ENCODE results near the gene GPR3.

GPR3 gene

GRCh38 chr1:27388337-27389005 is 4.0 kb upstream of the GPR3 start:
- Histone ChIP-seq H3K56ac (ENCODE audit: low read length) (peak overlapping the region; percentile 19), H3K9ac (ENCODE audit: low read length) (no peak overlapping the region), H3K4me3 (ENCODE audit: low read length) (no peak overlapping the region), H3K27me3 (ENCODE audit: insufficient read depth, low read length, poor library complexity) (no peaks in the 10 kb centered on the region), H2BK15ac (replicated peaks; ENCODE audit: low read depth) (no peak overlapping the region), H3K18ac (ENCODE audit: low read length) (no peak overlapping the region), H3K23ac (ENCODE audit: low read length) (no peak overlapping the region), H4K8ac (ENCODE audit: low read depth, low read length) (no peak overlapping the region), H2BK120ac (ENCODE audit: low read depth, low read length) (no peak overlapping the region), H3K36me3 (ENCODE audit: control insufficient read depth, insufficient read depth, low read length) (no peaks in the 10 kb centered on the region), H3K4me2 (ENCODE audit: low read length) (no peak overlapping the region), H3K4ac (ENCODE audit: low read depth, low read length) (no peak overlapping the region), H4K5ac (ENCODE audit: low read length) (no peak overlapping the region), H3K27ac (ENCODE audit: low read depth, low read length) (no peak overlapping the region), H3K4me1 (ENCODE audit: control insufficient read depth, low read depth, low read length) (peaks cover 2% of the 10 kb centered on the region), H3K79me2 (ENCODE audit: control insufficient read depth, insufficient read depth, low read length) (no peaks in the 10 kb centered on the region), H2BK5ac (ENCODE audit: low read length) (no peak overlapping the region), H2AK5ac (ENCODE audit: low read length) (no peak overlapping the region), H3K79me1 (ENCODE audit: low read length) (peaks cover 4% of the 10 kb centered on the region)
- WGBS (ENCODE audit: extremely low coverage, insufficient coverage, low lambda C conversion rate): no CpG with 5 or more reads among the region's 5 CpGs
- DNase-seq: peak; percentile 82

GRCh38 chr1:27391511-27392095 is 819 bp upstream of the GPR3 start:
- no peak overlapping the region for H3K4ac ChIP-seq (ENCODE audit: low read depth, low read length)
- peaks cover 2% of the 10 kb centered on the region for H3K4me1 ChIP-seq (ENCODE audit: control insufficient read depth, low read depth, low read length)
- peak overlapping the region; percentile 82 for H3K4me2 ChIP-seq (ENCODE audit: low read length)
- H2BK15ac ChIP-seq (replicated peaks; ENCODE audit: low read depth): no peak overlapping the region
- H2BK5ac ChIP-seq (ENCODE audit: low read length): no peak overlapping the region
- H3K27me3 ChIP-seq (ENCODE audit: insufficient read depth, low read length, poor library complexity): no peaks in the 10 kb centered on the region
- no peaks in the 10 kb centered on the region for H3K79me2 ChIP-seq (ENCODE audit: control insufficient read depth, insufficient read depth, low read length)
- H4K8ac ChIP-seq (ENCODE audit: low read depth, low read length): no peak overlapping the region
- peak overlapping the region; percentile 88 for H3K56ac ChIP-seq (ENCODE audit: low read length)
- DNase-seq: peak; percentile 82
- H3K9ac ChIP-seq (ENCODE audit: low read length): peak overlapping the region; percentile 59
- no CpG with 5 or more reads among the region's 13 CpGs for WGBS (ENCODE audit: extremely low coverage, insufficient coverage, low lambda C conversion rate)
- H3K18ac ChIP-seq (ENCODE audit: low read length): no peak overlapping the region
- no peak overlapping the region for H3K27ac ChIP-seq (ENCODE audit: low read depth, low read length)
- H4K5ac ChIP-seq (ENCODE audit: low read length): no peak overlapping the region
- no peak overlapping the region for H2AK5ac ChIP-seq (ENCODE audit: low read length)
- H3K23ac ChIP-seq (ENCODE audit: low read length): no peak overlapping the region
- H3K79me1 ChIP-seq (ENCODE audit: low read length): peaks cover 4% of the 10 kb centered on the region
- no peak overlapping the region for H2BK120ac ChIP-seq (ENCODE audit: low read depth, low read length)
- H3K4me3 ChIP-seq (ENCODE audit: low read length): peak overlapping the region; percentile 30
- no peaks in the 10 kb centered on the region for H3K36me3 ChIP-seq (ENCODE audit: control insufficient read depth, insufficient read depth, low read length)

DNA sequence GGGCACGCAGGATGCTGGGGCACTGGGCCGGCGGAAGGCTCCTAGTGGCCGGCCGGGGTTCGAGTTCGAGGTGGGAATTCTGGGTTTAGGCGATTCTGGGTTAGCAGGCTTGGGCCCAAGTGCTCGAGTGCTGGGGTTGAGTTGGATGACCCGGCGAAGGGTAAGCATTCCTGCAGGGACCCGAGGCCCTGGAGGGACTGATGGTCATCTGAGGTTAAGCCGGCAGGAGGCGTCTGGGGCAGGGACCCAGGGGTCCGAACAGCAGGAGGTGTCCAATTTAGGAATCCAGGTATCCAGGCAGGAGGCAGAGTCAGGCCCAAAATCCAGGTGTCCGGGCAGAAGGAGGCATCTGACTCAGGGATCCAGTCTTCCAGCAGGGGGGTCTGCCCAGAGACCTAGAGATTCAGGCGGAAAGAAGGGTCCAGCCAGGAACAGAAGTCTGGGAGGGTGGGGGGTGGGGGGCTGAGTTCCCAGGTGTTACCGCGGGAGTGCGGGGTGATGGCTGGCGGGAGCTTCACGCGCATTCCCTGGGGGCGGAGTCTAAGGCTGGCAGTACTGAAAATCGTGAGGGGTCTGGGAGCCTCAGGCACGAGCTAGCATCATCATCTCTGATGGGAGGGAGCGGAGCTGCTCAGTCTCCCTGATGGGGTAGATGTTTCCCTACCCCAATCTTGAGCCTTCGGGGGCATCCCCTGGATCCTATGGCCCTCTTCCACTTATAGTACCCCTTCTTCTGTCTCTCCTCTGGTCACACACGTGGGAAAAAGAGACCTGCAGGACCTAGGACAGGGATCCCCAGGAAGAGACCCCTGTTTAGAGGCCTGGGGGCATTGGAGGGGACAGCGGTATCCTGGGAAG is 585 bp downstream of the GPR3 start:
- H2BK5ac ChIP-seq (ENCODE audit: low read length): no peak overlapping the region
- H3K79me1 ChIP-seq (ENCODE audit: low read length): peaks cover 4% of the 10 kb centered on the region
- H3K27ac ChIP-seq (ENCODE audit: low read depth, low read length): no peak overlapping the region
- no peaks in the 10 kb centered on the region for H3K27me3 ChIP-seq (ENCODE audit: insufficient read depth, low read length, poor library complexity)
- H3K4me2 ChIP-seq (ENCODE audit: low read length): peak overlapping the region; percentile 88
- peak overlapping the region; percentile 90 for H3K56ac ChIP-seq (ENCODE audit: low read length)
- H3K18ac ChIP-seq (ENCODE audit: low read length): peak overlapping the region; percentile 84
- H2BK120ac ChIP-seq (ENCODE audit: low read depth, low read length): no peak overlapping the region
- peak overlapping the region; percentile 82 for H3K9ac ChIP-seq (ENCODE audit: low read length)
- peaks cover 2% of the 10 kb centered on the region for H3K4me1 ChIP-seq (ENCODE audit: control insufficient read depth, low read depth, low read length)
- no peak overlapping the region for H3K23ac ChIP-seq (ENCODE audit: low read length)
- no CpG with 5 or more reads among the region's 30 CpGs for WGBS (ENCODE audit: extremely low coverage, insufficient coverage, low lambda C conversion rate)
- H4K8ac ChIP-seq (ENCODE audit: low read depth, low read length): no peak overlapping the region
- no peak overlapping the region for H2BK15ac ChIP-seq (replicated peaks; ENCODE audit: low read depth)
- peak; percentile 42 for DNase-seq
- no peak overlapping the region for H4K5ac ChIP-seq (ENCODE audit: low read length)
- peak overlapping the region; percentile 58 for H2AK5ac ChIP-seq (ENCODE audit: low read length)
- H3K36me3 ChIP-seq (ENCODE audit: control insufficient read depth, insufficient read depth, low read length): no peaks in the 10 kb centered on the region
- H3K4me3 ChIP-seq (ENCODE audit: low read length): peak overlapping the region; percentile 70
- no peaks in the 10 kb centered on the region for H3K79me2 ChIP-seq (ENCODE audit: control insufficient read depth, insufficient read depth, low read length)
- H3K4ac ChIP-seq (ENCODE audit: low read depth, low read length): peak overlapping the region; percentile 61

DNA sequence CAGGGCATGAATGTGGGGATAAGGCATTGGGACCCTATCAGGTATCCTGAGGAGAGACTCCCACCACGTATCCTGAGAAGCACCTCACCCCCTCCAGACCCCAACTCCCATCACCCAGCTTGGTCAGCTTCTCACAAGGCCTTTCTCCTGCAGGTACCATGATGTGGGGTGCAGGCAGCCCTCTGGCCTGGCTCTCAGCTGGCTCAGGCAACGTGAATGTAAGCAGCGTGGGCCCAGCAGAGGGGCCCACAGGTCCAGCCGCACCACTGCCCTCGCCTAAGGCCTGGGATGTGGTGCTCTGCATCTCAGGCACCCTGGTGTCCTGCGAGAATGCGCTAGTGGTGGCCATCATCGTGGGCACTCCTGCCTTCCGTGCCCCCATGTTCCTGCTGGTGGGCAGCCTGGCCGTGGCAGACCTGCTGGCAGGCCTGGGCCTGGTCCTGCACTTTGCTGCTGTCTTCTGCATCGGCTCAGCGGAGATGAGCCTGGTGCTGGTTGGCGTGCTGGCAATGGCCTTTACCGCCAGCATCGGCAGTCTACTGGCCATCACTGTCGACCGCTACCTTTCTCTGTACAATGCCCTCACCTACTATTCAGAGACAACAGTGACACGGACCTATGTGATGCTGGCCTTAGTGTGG is 1.3 kb downstream of the GPR3 start:
- Histone ChIP-seq H3K4me3 (ENCODE audit: low read length) (no peak overlapping the region), H2BK15ac (replicated peaks; ENCODE audit: low read depth) (no peak overlapping the region), H3K27ac (ENCODE audit: low read depth, low read length) (no peak overlapping the region), H4K5ac (ENCODE audit: low read length) (no peak overlapping the region), H3K4ac (ENCODE audit: low read depth, low read length) (no peak overlapping the region), H3K56ac (ENCODE audit: low read length) (peak overlapping the region; percentile 25), H2BK5ac (ENCODE audit: low read length) (no peak overlapping the region), H3K4me2 (ENCODE audit: low read length) (no peak overlapping the region), H3K9ac (ENCODE audit: low read length) (peak overlapping the region; percentile 82), H3K4me1 (ENCODE audit: control insufficient read depth, low read depth, low read length) (peaks cover 2% of the 10 kb centered on the region), H3K18ac (ENCODE audit: low read length) (no peak overlapping the region), H2BK120ac (ENCODE audit: low read depth, low read length) (no peak overlapping the region), H2AK5ac (ENCODE audit: low read length) (no peak overlapping the region), H3K27me3 (ENCODE audit: insufficient read depth, low read length, poor library complexity) (no peaks in the 10 kb centered on the region), H4K8ac (ENCODE audit: low read depth, low read length) (no peak overlapping the region), H3K79me1 (ENCODE audit: low read length) (peaks cover 4% of the 10 kb centered on the region), H3K79me2 (ENCODE audit: control insufficient read depth, insufficient read depth, low read length) (no peaks in the 10 kb centered on the region), H3K36me3 (ENCODE audit: control insufficient read depth, insufficient read depth, low read length) (no peaks in the 10 kb centered on the region), H3K23ac (ENCODE audit: low read length) (no peak overlapping the region)
- WGBS (ENCODE audit: extremely low coverage, insufficient coverage, low lambda C conversion rate): no CpG with 5 or more reads among the region's 18 CpGs
- no peak for DNase-seq

DNA sequence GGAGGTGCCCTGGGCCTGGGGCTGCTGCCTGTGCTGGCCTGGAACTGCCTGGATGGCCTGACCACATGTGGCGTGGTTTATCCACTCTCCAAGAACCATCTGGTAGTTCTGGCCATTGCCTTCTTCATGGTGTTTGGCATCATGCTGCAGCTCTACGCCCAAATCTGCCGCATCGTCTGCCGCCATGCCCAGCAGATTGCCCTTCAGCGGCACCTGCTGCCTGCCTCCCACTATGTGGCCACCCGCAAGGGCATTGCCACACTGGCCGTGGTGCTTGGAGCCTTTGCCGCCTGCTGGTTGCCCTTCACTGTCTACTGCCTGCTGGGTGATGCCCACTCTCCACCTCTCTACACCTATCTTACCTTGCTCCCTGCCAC is 1.8 kb downstream of the GPR3 start:
- no peak overlapping the region for H3K56ac ChIP-seq (ENCODE audit: low read length)
- WGBS (ENCODE audit: extremely low coverage, insufficient coverage, low lambda C conversion rate): no CpG with 5 or more reads among the region's 9 CpGs
- no peaks in the 10 kb centered on the region for H3K36me3 ChIP-seq (ENCODE audit: control insufficient read depth, insufficient read depth, low read length)
- H2BK5ac ChIP-seq (ENCODE audit: low read length): no peak overlapping the region
- H3K23ac ChIP-seq (ENCODE audit: low read length): no peak overlapping the region
- H3K79me1 ChIP-seq (ENCODE audit: low read length): peaks cover 4% of the 10 kb centered on the region
- H2BK120ac ChIP-seq (ENCODE audit: low read depth, low read length): no peak overlapping the region
- no peak overlapping the region for H3K4me3 ChIP-seq (ENCODE audit: low read length)
- H3K4ac ChIP-seq (ENCODE audit: low read depth, low read length): no peak overlapping the region
- no peak overlapping the region for H3K18ac ChIP-seq (ENCODE audit: low read length)
- no peak overlapping the region for H2BK15ac ChIP-seq (replicated peaks; ENCODE audit: low read depth)
- H3K27me3 ChIP-seq (ENCODE audit: insufficient read depth, low read length, poor library complexity): no peaks in the 10 kb centered on the region
- no peaks in the 10 kb centered on the region for H3K79me2 ChIP-seq (ENCODE audit: control insufficient read depth, insufficient read depth, low read length)
- no peak overlapping the region for H3K27ac ChIP-seq (ENCODE audit: low read depth, low read length)
- no peak overlapping the region for H4K5ac ChIP-seq (ENCODE audit: low read length)
- H3K4me1 ChIP-seq (ENCODE audit: control insufficient read depth, low read depth, low read length): peaks cover 2% of the 10 kb centered on the region
- no peak overlapping the region for H3K9ac ChIP-seq (ENCODE audit: low read length)
- no peak overlapping the region for H3K4me2 ChIP-seq (ENCODE audit: low read length)
- DNase-seq: no peak
- no peak overlapping the region for H4K8ac ChIP-seq (ENCODE audit: low read depth, low read length)
- H2AK5ac ChIP-seq (ENCODE audit: low read length): no peak overlapping the region
